Activated naive CD4-positive, alpha-beta T cell treated with anti-CD3 and anti-CD28 coated beads, Interleukin-2, amount 50 U/mL, for 72 hours (primary cell): ENCODE measurements around the gene CCDC195. TPM values are rescaled to one million over a fixed set of nuclear protein-coding genes. Genes with fewer than 3 reads are reported as not detected.

Experiments used
- ATAC-seq, 2 donors: fragments of 150-1000 bp; cut with Tn5 transposase; 2 replicates each; pipeline ENCODE4 v1.10.0; 2021; ENCODE audit warnings: mild to moderate bottlenecking in 2 of 2, moderate library complexity in 2 of 2
- DNase-seq, 2 donors: peaks; one replicate each; pipeline ENCODE4 v3.0.0; 2021 to 2022; ENCODE audit warnings: low spot score in 2 of 2
- H3K27ac Mint-ChIP-seq, 2 donors: one replicate each; pipeline ENCODE4 v1.8.0; 2022; ENCODE audit warnings: mild to moderate bottlenecking in 2 of 2, mixed read lengths in 2 of 2
- H3K36me3 Mint-ChIP-seq, 2 donors: one replicate each; pipeline ENCODE4 v1.8.0; 2022; ENCODE audit warnings: mixed read lengths in 2 of 2
- H3K9me3 Mint-ChIP-seq, 2 donors: one replicate each; pipeline ENCODE4 v1.8.0; 2022; ENCODE audit warnings: mixed read lengths in 2 of 2
- total RNA-seq, 2 donors: library from RNA; stranded (reverse); gene quantifications; one replicate each; pipeline ENCODE4 v1.2.3, GENCODE V29; 2022

CCDC195 gene
- total RNA-seq: not detected

GRCh38 chr2:224716201-224716600 lies at the start of gene CCDC195:
CCDC195 (minus strand) TSS chr2:224716365; CDS start chr2:224716365, 0 bp downstream.
- ATAC-seq (no peak), DNase-seq (no peak)
- Mint-ChIP-seq H3K27ac (peak within 1 kb of the TSS in 1 of 2 donors; percentile 5), H3K9me3 (peaks cover 0 to 5% of the 10 kb centered on the region in 2 donors), H3K36me3 (peaks cover 0 to 6% of the 10 kb centered on the region in 2 donors)

GRCh38 chr2:224764565-224765236 lies 48.5 kb upstream of the CCDC195 start:
- H3K27ac Mint-ChIP-seq: peak overlapping the region; percentile 50 to 75
- no peak for DNase-seq
- peaks cover 61 to 96% of the 10 kb centered on the region in 2 donors for H3K36me3 Mint-ChIP-seq
- peak; percentile 80 to 85 for ATAC-seq
- H3K9me3 Mint-ChIP-seq: peaks cover 6 to 26% of the 10 kb centered on the region in 2 donors

GRCh38 chr2:224757934-224758548 lies 41.9 kb upstream of the CCDC195 start:
- no peak for DNase-seq
- peaks cover 47 to 56% of the 10 kb centered on the region in 2 donors for H3K36me3 Mint-ChIP-seq
- ATAC-seq: peak in 1 of 2 donors; percentile 10

GRCh38 chr2:224753743-224754540 lies 37.8 kb upstream of the CCDC195 start:
- no peak for ATAC-seq
- H3K9me3 Mint-ChIP-seq: peaks cover 17 to 18% of the 10 kb centered on the region in 2 donors
- no peak overlapping the region for H3K27ac Mint-ChIP-seq
- no peak for DNase-seq
- H3K36me3 Mint-ChIP-seq: peaks cover 19% of the 10 kb centered on the region in 2 donors

More at GRCh38 chr2:224757934-224758548, 41.9 kb upstream of the CCDC195 start:
- H3K9me3 Mint-ChIP-seq: peaks cover 24 to 46% of the 10 kb centered on the region in 2 donors
- peak overlapping the region in 1 of 2 donors; percentile 37 for H3K27ac Mint-ChIP-seq

GRCh38 chr2:224751996-224752698 lies 36.0 kb upstream of the CCDC195 start:
- H3K27ac Mint-ChIP-seq: no peak overlapping the region
- H3K9me3 Mint-ChIP-seq: peaks cover 2 to 5% of the 10 kb centered on the region in 2 donors
- H3K36me3 Mint-ChIP-seq: peaks cover 1% of the 10 kb centered on the region in 2 donors
- no peak for ATAC-seq
- no peak for DNase-seq

GRCh38 chr2:224749136-224749535 lies 33.0 kb upstream of the CCDC195 start:
- Mint-ChIP-seq H3K36me3 (no peaks in the 10 kb centered on the region), H3K27ac (no peak overlapping the region), H3K9me3 (no peaks in the 10 kb centered on the region)
- ATAC-seq (no peak), DNase-seq (no peak)

GRCh38 chr2:224747765-224748164 lies 31.6 kb upstream of the CCDC195 start:
- ATAC-seq (no peak), DNase-seq (no peak)
- no peak overlapping the region for H3K27ac Mint-ChIP-seq
- H3K9me3 Mint-ChIP-seq: peaks cover 0 to under 1% of the 10 kb centered on the region in 2 donors
- no peaks in the 10 kb centered on the region for H3K36me3 Mint-ChIP-seq

GRCh38 chr2:224736227-224736626 lies 20.1 kb upstream of the CCDC195 start:
- peaks cover 23 to 25% of the 10 kb centered on the region in 2 donors for H3K36me3 Mint-ChIP-seq
- DNase-seq: no peak
- H3K9me3 Mint-ChIP-seq: peaks cover 20 to 25% of the 10 kb centered on the region in 2 donors
- ATAC-seq: no peak
- H3K27ac Mint-ChIP-seq: no peak overlapping the region

GRCh38 chr2:224734949-224735348 lies 18.8 kb upstream of the CCDC195 start:
- Mint-ChIP-seq H3K27ac (no peak overlapping the region), H3K36me3 (peaks cover 23 to 25% of the 10 kb centered on the region in 2 donors), H3K9me3 (peaks cover 20 to 25% of the 10 kb centered on the region in 2 donors)
- ATAC-seq: no peak
- no peak for DNase-seq

GRCh38 chr2:224731665-224732064 lies 15.5 kb upstream of the CCDC195 start:
- H3K36me3 Mint-ChIP-seq: peaks cover 32 to 33% of the 10 kb centered on the region in 2 donors
- no peak for DNase-seq

GRCh38 chr2:224729435-224729834 lies 13.3 kb upstream of the CCDC195 start:
- DNase-seq: no peak
- peaks cover 9 to 17% of the 10 kb centered on the region in 2 donors for H3K9me3 Mint-ChIP-seq
- H3K36me3 Mint-ChIP-seq: peaks cover 18% of the 10 kb centered on the region in 2 donors
- H3K27ac Mint-ChIP-seq: no peak overlapping the region
- ATAC-seq: no peak

More at GRCh38 chr2:224731665-224732064, 15.5 kb upstream of the CCDC195 start:
- Mint-ChIP-seq H3K27ac (no peak overlapping the region), H3K9me3 (peaks cover 21 to 27% of the 10 kb centered on the region in 2 donors)
- no peak for ATAC-seq

GRCh38 chr2:224724331-224724730 lies 8.2 kb upstream of the CCDC195 start:
- Mint-ChIP-seq H3K36me3 (peaks cover 16 to 17% of the 10 kb centered on the region in 2 donors), H3K27ac (no peak overlapping the region), H3K9me3 (peaks cover 7 to 17% of the 10 kb centered on the region in 2 donors)
- no peak for ATAC-seq
- no peak for DNase-seq

GRCh38 chr2:224723586-224724217 lies 7.5 kb upstream of the CCDC195 start:
- DNase-seq (no peak), ATAC-seq (peak; percentile 13 to 56)
- H3K9me3 Mint-ChIP-seq: peaks cover 5 to 16% of the 10 kb centered on the region in 2 donors
- H3K27ac Mint-ChIP-seq: no peak overlapping the region
- H3K36me3 Mint-ChIP-seq: peaks cover 10 to 12% of the 10 kb centered on the region in 2 donors

- DNase-seq (no peak), ATAC-seq (no peak)
- Mint-ChIP-seq H3K9me3 (peaks cover 0 to 10% of the 10 kb centered on the region in 2 donors), H3K27ac (no peak overlapping the region), H3K36me3 (peaks cover 4 to 6% of the 10 kb centered on the region in 2 donors)
These were observed 6.6 kb upstream of the CCDC195 start for GRCh38 chr2:224722770-224723169.

GRCh38 chr2:224722250-224722649 lies 6.1 kb upstream of the CCDC195 start:
- ATAC-seq (no peak), DNase-seq (no peak)
- H3K36me3 Mint-ChIP-seq: peaks cover 0 to under 1% of the 10 kb centered on the region in 2 donors
- peaks cover 0 to 5% of the 10 kb centered on the region in 2 donors for H3K9me3 Mint-ChIP-seq
- no peak overlapping the region for H3K27ac Mint-ChIP-seq

GRCh38 chr2:224716921-224717320 lies 756 bp upstream of the CCDC195 start:
- Mint-ChIP-seq H3K27ac (no peak overlapping the region), H3K36me3 (peaks cover 0 to 6% of the 10 kb centered on the region in 2 donors), H3K9me3 (peaks cover 0 to 5% of the 10 kb centered on the region in 2 donors)
- DNase-seq: no peak
- no peak for ATAC-seq
